Esophagus squamous epithelium (tissue), 4 donors: ENCODE results near the gene GPNMB.

Source experiments
- CTCF ChIP-seq, 6 experiments: fragments of 450-650 bp in 4 of 6; fragments of 200-600 bp in 2 of 6; sonication (generic) in 2 of 6; IDR thresholded peaks; one replicate each; pipeline ENCODE4 v1.5.1; 2016 to 2019; ENCODE audit warnings: antibody characterized with exemption in 6 of 6, mild to moderate bottlenecking in 4 of 6, moderate library complexity in 4 of 6
- POLR2A ChIP-seq, 4 donors: fragments of 450-650 bp; IDR thresholded peaks; one replicate each; pipeline ENCODE4 v1.6.1; 2017; ENCODE audit warnings: antibody characterized with exemption in 4 of 4, mild to moderate bottlenecking in 4 of 4, moderate library complexity in 3 of 4

GRCh38 chr7:23273141-23273599 is 26.6 kb downstream of the GPNMB start:
- peak; percentile 54 to 87 (median 80) for TF ChIP-seq CTCF (IDR thresholded peaks at IDR 0.05)
- TF ChIP-seq POLR2A (IDR thresholded peaks at IDR 0.05), result no peak
